Activated B cell treated with CpG ODN at 0.5 μM for 24 hours (primary cell): ENCODE measurements around the gene RCOR1. TPM values are rescaled to one million over a fixed set of nuclear protein-coding genes. Genes with fewer than 3 reads are reported as not detected.
"Not testable (repeated sequence)": the region's sequence is repeated elsewhere in the genome, so short reads cannot be mapped to it uniquely, and the experiment has no call there.

Experiments
- ATAC-seq: fragments of 200-7000 bp; cut with Tn5 transposase; one replicate; pipeline ENCODE4 v1.10.0; 2021; ENCODE audit warnings: low read depth, mild to moderate bottlenecking, moderate library complexity
- CTCF ChIA-PET: fragments of 350-600 bp; sonication (Branson Sonifier 250); formaldehyde crosslinking; loops from one replicate; lab custom pipeline; 2021; ENCODE audit warnings: antibody characterized with exemption; lab: Charles Lee
- POLR2A ChIA-PET: fragments of 350-600 bp; sonication (Branson Sonifier 250); formaldehyde crosslinking; loops from one replicate; lab custom pipeline; 2021; ENCODE audit warnings: antibody characterized with exemption; lab: Charles Lee
- DNase-seq: peaks from one replicate; pipeline ENCODE4 v3.0.0; 2022
- H3K27ac Mint-ChIP-seq: one replicate; pipeline ENCODE4 v1.8.0; 2020; ENCODE audit warnings: mixed read lengths
- H3K27me3 Mint-ChIP-seq: one replicate; pipeline ENCODE4 v1.8.0; 2021; ENCODE audit warnings: mixed read lengths
- H3K36me3 Mint-ChIP-seq: one replicate; pipeline ENCODE4 v1.8.0; 2021; ENCODE audit warnings: low read depth, mixed read lengths
- H3K4me1 Mint-ChIP-seq: one replicate; pipeline ENCODE4 v1.8.0; 2021; ENCODE audit warnings: mixed read lengths
- H3K4me3 Mint-ChIP-seq: one replicate; pipeline ENCODE4 v1.8.0; 2020; ENCODE audit warnings: mild to moderate bottlenecking, mixed read lengths
- H3K9me3 Mint-ChIP-seq: one replicate; pipeline ENCODE4 v1.8.0; 2020; ENCODE audit warnings: mixed read lengths
- CTCF ChIP-seq: fragments of 200-600 bp; IDR thresholded peaks from one replicate; pipeline ENCODE4 v1.8.0; 2022; ENCODE audit warnings: antibody characterized with exemption, mild to moderate bottlenecking
- intact Hi-C: fragments of 100-400 bp; cut with micrococcal nuclease; formaldehyde crosslinking; loops from one replicate; pipeline ENCODE4 v1.15.1; 2024
- total RNA-seq: library from RNA; stranded (reverse); gene quantifications from 2 replicates; pipeline ENCODE4 v1.2.3, GENCODE V29; 2022

The RCOR1 gene
- total RNA-seq, 1 donor from 2014 or later = 23.0 TPM

- peak; percentile 51 for ATAC-seq
- Mint-ChIP-seq H3K36me3 (peaks cover 3% of the 10 kb centered on the region), H3K27me3 (no peaks in the 10 kb centered on the region), H3K9me3 (no peaks in the 10 kb centered on the region), H3K4me3 (peak overlapping the region; percentile 39), H3K4me1 (peaks cover 60% of the 10 kb centered on the region), H3K27ac (peak overlapping the region; percentile 67)
- POLR2A ChIA-PET = no interaction called here
- no peak for DNase-seq
- CTCF ChIA-PET = interaction anchor here (2.8 kb wide), 1 partner anchor 16 kb away, joined by 16 read pairs; no protein-coding TSS in a partner anchor
- TF ChIP-seq CTCF = no peak
- intact Hi-C loops = no loop called here
Measured at GRCh38 chr14:102610968-102611811, 18.7 kb downstream of the RCOR1 start.

- ChIA-PET POLR2A (no interaction called here), CTCF (interaction anchor here (0.6 to 1.9 kb wide), 2 partner anchors 21 to 39 kb away, joined by 3 to 5 read pairs; no protein-coding TSS in a partner anchor)
- Mint-ChIP-seq H3K4me1 (peaks cover 43% of the 10 kb centered on the region), H3K9me3 (no peaks in the 10 kb centered on the region), H3K27me3 (no peaks in the 10 kb centered on the region), H3K4me3 (no peak overlapping the region), H3K27ac (no peak overlapping the region), H3K36me3 (peaks cover 3% of the 10 kb centered on the region)
- ATAC-seq (no peak), DNase-seq (no peak)
- intact Hi-C loops = no loop called here
- no peak for TF ChIP-seq CTCF
Measured at GRCh38 chr14:102616318-102616717, 23.9 kb downstream of the RCOR1 start.

DNA sequence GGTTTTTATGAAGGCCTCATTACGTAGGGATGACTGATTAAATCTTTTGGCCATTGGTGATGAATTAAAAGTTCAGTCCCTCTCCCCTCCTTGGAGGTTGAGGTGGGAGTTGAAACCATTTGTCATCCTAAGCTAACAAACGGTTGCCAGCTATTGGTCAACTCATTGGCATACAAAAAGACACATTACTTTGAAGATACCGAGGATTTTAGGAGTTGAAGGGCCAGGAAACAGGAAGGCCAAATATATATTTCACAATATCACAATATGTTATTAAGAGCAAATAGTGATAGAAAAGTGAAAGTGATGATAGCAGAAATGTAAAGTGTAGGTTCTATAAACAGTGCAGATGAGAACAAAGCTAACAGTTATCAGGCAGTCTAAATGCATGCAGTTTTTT lies 24.4 kb downstream of the RCOR1 start:
- Mint-ChIP-seq H3K27me3 (no peaks in the 10 kb centered on the region), H3K27ac (no peak overlapping the region), H3K4me1 (peaks cover 43% of the 10 kb centered on the region), H3K4me3 (no peak overlapping the region), H3K36me3 (peaks cover 3% of the 10 kb centered on the region), H3K9me3 (no peaks in the 10 kb centered on the region)
- no peak for TF ChIP-seq CTCF
- DNase-seq = no peak
- ATAC-seq = no peak
- POLR2A ChIA-PET = no interaction called here
- CTCF ChIA-PET = interaction anchor here (0.6 to 1.9 kb wide), 2 partner anchors 22 to 39 kb away, joined by 3 to 5 read pairs; no protein-coding TSS in a partner anchor
- intact Hi-C loops = no loop called here

DNA sequence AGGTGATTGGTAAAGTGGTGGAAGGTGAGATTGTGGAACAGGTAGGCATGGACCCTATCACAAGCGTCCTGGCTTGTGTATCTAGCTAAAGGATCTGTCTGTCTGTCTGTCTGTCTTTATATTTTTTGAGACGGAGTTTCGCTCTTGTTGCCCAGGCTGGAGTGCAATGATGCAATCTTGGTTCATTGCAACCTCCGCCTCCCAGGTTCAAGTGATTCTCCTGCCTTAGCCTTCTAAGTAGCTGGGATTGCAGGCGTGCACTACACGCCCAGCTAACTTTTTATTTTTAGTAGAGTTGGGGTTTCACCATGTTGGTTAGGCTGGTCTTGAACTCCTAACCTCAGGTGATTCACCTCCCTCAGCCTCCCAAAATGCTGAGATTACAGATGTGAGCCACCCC lies 26.6 kb downstream of the RCOR1 start:
- H3K27ac Mint-ChIP-seq, POLR2A ChIA-PET, intact Hi-C loops, H3K36me3 Mint-ChIP-seq, H3K9me3 Mint-ChIP-seq, H3K27me3 Mint-ChIP-seq, H3K4me3 Mint-ChIP-seq, ATAC-seq, DNase-seq: not testable (repeated sequence)
- peaks cover 44% of the 10 kb centered on the region for H3K4me1 Mint-ChIP-seq
- CTCF ChIA-PET = interaction anchor here (1.3 kb wide), 1 partner anchor 24 kb away, joined by 4 read pairs; no protein-coding TSS in a partner anchor

- POLR2A ChIA-PET = no interaction called here
- no peak for DNase-seq
- no peaks in the 10 kb centered on the region for H3K27me3 Mint-ChIP-seq
- intact Hi-C loops = no loop called here
- no peak for TF ChIP-seq CTCF
- no peak overlapping the region for H3K4me3 Mint-ChIP-seq
- H3K27ac Mint-ChIP-seq = no peak overlapping the region
- no peak for ATAC-seq
- peaks cover 3% of the 10 kb centered on the region for H3K36me3 Mint-ChIP-seq
- peaks cover 50% of the 10 kb centered on the region for H3K4me1 Mint-ChIP-seq
- CTCF ChIA-PET = interaction anchor here (1.3 kb wide), 1 partner anchor 26 kb away, joined by 6 read pairs; no protein-coding TSS in a partner anchor
- H3K9me3 Mint-ChIP-seq = no peaks in the 10 kb centered on the region
Measured at GRCh38 chr14:102620413-102620812, 28.0 kb downstream of the RCOR1 start.
